DND-41 (cell line): Measurements from ENCODE around the gene CREBL2.
"Not testable (repeated sequence)": the region's sequence is repeated elsewhere in the genome, so short reads cannot be mapped to it uniquely, and the experiment has no call there.

Experiments
- ATAC-seq: fragments of 200-7000 bp; cut with Tn5 transposase; 3 replicates; pipeline ENCODE4 v1.9.1; 2021; ENCODE audit warnings: low read depth; ENCODE audit not compliant: insufficient read depth
- DNase-seq: peaks from one replicate; pipeline ENCODE4 v3.0.0-alpha.2; 2020
- H2AFZ ChIP-seq: 2 replicates; pipeline ENCODE4 v1.6.0; 2012; ENCODE audit warnings: low read depth, low read length
- H3K27ac ChIP-seq: 2 replicates; pipeline ENCODE4 v1.5.1; 2012; ENCODE audit warnings: low read length, inconsistent platforms
- H3K27me3 ChIP-seq: fragments of 200-600 bp; sonication (generic); 2 replicates; pipeline ENCODE4 v1.6.0; 2012; ENCODE audit warnings: low read length, mild to moderate bottlenecking, inconsistent platforms; ENCODE audit not compliant: insufficient read depth, poor library complexity
- H3K36me3 ChIP-seq: 2 replicates; pipeline ENCODE4 v1.5.1; 2012; ENCODE audit warnings: low read length, inconsistent platforms; ENCODE audit not compliant: insufficient read depth
- H3K4me1 ChIP-seq: 2 replicates; pipeline ENCODE4 v1.5.1; 2012; ENCODE audit warnings: mild to moderate bottlenecking, low read length; ENCODE audit not compliant: insufficient read depth
- H3K4me2 ChIP-seq: 2 replicates; pipeline ENCODE4 v1.6.0; 2012; ENCODE audit warnings: mild to moderate bottlenecking, moderate library complexity, low read length, inconsistent platforms; ENCODE audit not compliant: insufficient read depth
- H3K4me3 ChIP-seq, 2 experiments: fragments of 200-600 bp in 1 of 2; shearing (Covaris generic) in 1 of 2; 2 replicates each; pipeline ENCODE4 v1.5.1; 2012 to 2016; ENCODE audit warnings: inconsistent platforms in 2 of 2, low read length in 2 of 2, mild to moderate bottlenecking in 2 of 2, low read depth in 1 of 2, moderate library complexity in 1 of 2
- H3K79me2 ChIP-seq: 2 replicates; pipeline ENCODE4 v1.6.0; 2012; ENCODE audit warnings: low read length, inconsistent platforms; ENCODE audit not compliant: insufficient read depth
- H3K9ac ChIP-seq: 2 replicates; pipeline ENCODE4 v1.6.0; 2012; ENCODE audit warnings: low read depth, mild to moderate bottlenecking, inconsistent platforms, low read length, moderate library complexity
- H3K9me3 ChIP-seq: 2 replicates; pipeline ENCODE4 v1.5.1; 2012; ENCODE audit warnings: low read length, moderate library complexity, mild to moderate bottlenecking, inconsistent platforms; ENCODE audit not compliant: insufficient read depth, severe bottlenecking
- H4K20me1 ChIP-seq: 2 replicates; pipeline ENCODE4 v1.6.0; 2012; ENCODE audit warnings: low read length; ENCODE audit not compliant: insufficient read depth
- CTCF ChIP-seq: IDR thresholded peaks from 2 replicates; pipeline ENCODE4 v1.5.1; 2012; ENCODE audit warnings: borderline replicate concordance, low read length, moderate library complexity, mild to moderate bottlenecking; ENCODE audit not compliant: poor library complexity, severe bottlenecking; ENCODE audit errors: extremely low read depth
- EZH2 ChIP-seq: IDR thresholded peaks from 3 replicates; pipeline ENCODE4 v1.6.1; 2012; ENCODE audit warnings: borderline replicate concordance, low read depth, mild to moderate bottlenecking, moderate library complexity, low read length, inconsistent platforms; ENCODE audit not compliant: severe bottlenecking

Gene CREBL2

GRCh38 chr12:12641650-12642049, 30.0 kb downstream of the CREBL2 start:
- peaks cover 50% of the 10 kb centered on the region for H3K36me3 ChIP-seq
- no peaks in the 10 kb centered on the region for H3K4me1 ChIP-seq
- H3K4me3 ChIP-seq, result no peak overlapping the region
- H3K9ac ChIP-seq, result no peak overlapping the region
- no peak overlapping the region for H3K4me2 ChIP-seq
- no peaks in the 10 kb centered on the region for H3K27me3 ChIP-seq
- TF ChIP-seq CTCF (no peak), EZH2 (no peak)
- no peak for ATAC-seq
- H3K79me2 ChIP-seq, result no peaks in the 10 kb centered on the region
- no peaks in the 10 kb centered on the region for H3K9me3 ChIP-seq
- no peak overlapping the region for H2AFZ ChIP-seq
- no peak for DNase-seq
- no peaks in the 10 kb centered on the region for H4K20me1 ChIP-seq
- no peak overlapping the region for H3K27ac ChIP-seq

- Histone ChIP-seq H3K27me3 (no peaks in the 10 kb centered on the region), H2AFZ (no peak overlapping the region), H3K9me3 (peaks cover 6% of the 10 kb centered on the region), H3K36me3 (peaks cover 39% of the 10 kb centered on the region), H4K20me1 (no peaks in the 10 kb centered on the region), H3K9ac (no peak overlapping the region), H3K4me2 (no peak overlapping the region), H3K27ac (no peak overlapping the region), H3K4me1 (no peaks in the 10 kb centered on the region), H3K79me2 (no peaks in the 10 kb centered on the region), H3K4me3 (no peak overlapping the region)
- ATAC-seq, result no peak
- no peak for TF ChIP-seq EZH2
- TF ChIP-seq CTCF, result no peak
- DNase-seq, result no peak
Measured at GRCh38 chr12:12642916-12643315, 31.2 kb downstream of the CREBL2 start.

- H3K79me2 ChIP-seq, result no peaks in the 10 kb centered on the region
Measured at GRCh38 chr12:12645485-12645884, 33.8 kb downstream of the CREBL2 start.

GRCh38 chr12:12645968-12646367, 34.3 kb downstream of the CREBL2 start:
- not testable (repeated sequence) for H3K4me2 ChIP-seq, H4K20me1 ChIP-seq, H3K4me1 ChIP-seq, ATAC-seq, H3K79me2 ChIP-seq, H3K27ac ChIP-seq, DNase-seq, H3K4me3 ChIP-seq, H3K9ac ChIP-seq, H2AFZ ChIP-seq, H3K27me3 ChIP-seq
- peaks cover 20% of the 10 kb centered on the region for H3K9me3 ChIP-seq
- peaks cover 20% of the 10 kb centered on the region for H3K36me3 ChIP-seq

More at GRCh38 chr12:12645485-12645884, 33.8 kb downstream of the CREBL2 start:
- Histone ChIP-seq H3K27ac (no peak overlapping the region), H3K4me3 (no peak overlapping the region), H4K20me1 (no peaks in the 10 kb centered on the region), H2AFZ (no peak overlapping the region), H3K9me3 (peaks cover 20% of the 10 kb centered on the region), H3K27me3 (no peaks in the 10 kb centered on the region), H3K4me2 (no peak overlapping the region), H3K4me1 (no peaks in the 10 kb centered on the region), H3K9ac (no peak overlapping the region), H3K36me3 (peaks cover 20% of the 10 kb centered on the region)
- TF ChIP-seq EZH2 (no peak), CTCF (peak; percentile 42)
- no peak for DNase-seq
- ATAC-seq, result peak; percentile 52; the same call in 2 of the 3 replicates
